NCI-H1105 treated with DMSO at 0.1 percent for 48 hours (cell line): ENCODE data around the gene CACTIN.
"Not testable (repeated sequence)": the region's sequence is repeated elsewhere in the genome, so short reads cannot be mapped to it uniquely, and the experiment has no call there.

Source experiments
- DNase-seq: peaks from one replicate; lab custom pipeline; 2025; lab: John Stamatoyannopoulos, UW

CACTIN gene

GRCh38 chr19:3586707-3587346 lies 39.8 kb downstream of the CACTIN start:
- peak; percentile 24 for DNase-seq

GRCh38 chr19:3586127-3586626 lies 40.4 kb downstream of the CACTIN start:
- DNase-seq: peak; percentile 8

- no peak for DNase-seq
Measured at GRCh38 chr19:3585301-3586126, 41.1 kb downstream of the CACTIN start, which contains the start of gene GIPC3. Gene GIPC3, plus strand, starts transcription at chr19:3585478. Its CDS starts 120 bp downstream, at chr19:3585598.

- DNase-seq: not testable (repeated sequence)
Measured at GRCh38 chr19:3584036-3584802, 42.4 kb downstream of the CACTIN start.

GRCh38 chr19:3581792-3582191 lies 44.8 kb downstream of the CACTIN start:
- not testable (repeated sequence) for DNase-seq

GRCh38 chr19:3580156-3580934 lies 46.2 kb downstream of the CACTIN start:
- DNase-seq: no peak

GRCh38 chr19:3578390-3578789 lies 48.2 kb downstream of the CACTIN start:
- DNase-seq: no peak

GRCh38 chr19:3577723-3578344 lies 48.8 kb downstream of the CACTIN start:
- DNase-seq: no peak

- DNase-seq: no peak
Measured at GRCh38 chr19:3576696-3577443, 49.7 kb downstream of the CACTIN start.

- no peak for DNase-seq
Measured at GRCh38 chr19:3575949-3576673, 50.5 kb downstream of the CACTIN start.

GRCh38 chr19:3575260-3575741 lies 51.3 kb downstream of the CACTIN start:
- no peak for DNase-seq

- DNase-seq: peak; percentile 25
Measured at GRCh38 chr19:3573858-3574637, 52.5 kb downstream of the CACTIN start.

- DNase-seq: no peak
Measured at GRCh38 chr19:3573162-3573857, 53.3 kb downstream of the CACTIN start.

- DNase-seq: no peak
Measured at GRCh38 chr19:3572855-3573161, 53.8 kb downstream of the CACTIN start, which contains the start of gene HMG20B. Gene HMG20B, plus strand, starts transcription at chr19:3572944. Its CDS starts 366 bp downstream, at chr19:3573310.

- peak; percentile 99 for DNase-seq
Measured at GRCh38 chr19:3572132-3572854, 54.3 kb downstream of the CACTIN start.

- DNase-seq: no peak
Measured at GRCh38 chr19:3570606-3571011, 56.0 kb downstream of the CACTIN start.

GRCh38 chr19:3570042-3570441 lies 56.5 kb downstream of the CACTIN start:
- DNase-seq: not testable (repeated sequence)
